ENCODE results near the gene SORBS2.

DNA sequence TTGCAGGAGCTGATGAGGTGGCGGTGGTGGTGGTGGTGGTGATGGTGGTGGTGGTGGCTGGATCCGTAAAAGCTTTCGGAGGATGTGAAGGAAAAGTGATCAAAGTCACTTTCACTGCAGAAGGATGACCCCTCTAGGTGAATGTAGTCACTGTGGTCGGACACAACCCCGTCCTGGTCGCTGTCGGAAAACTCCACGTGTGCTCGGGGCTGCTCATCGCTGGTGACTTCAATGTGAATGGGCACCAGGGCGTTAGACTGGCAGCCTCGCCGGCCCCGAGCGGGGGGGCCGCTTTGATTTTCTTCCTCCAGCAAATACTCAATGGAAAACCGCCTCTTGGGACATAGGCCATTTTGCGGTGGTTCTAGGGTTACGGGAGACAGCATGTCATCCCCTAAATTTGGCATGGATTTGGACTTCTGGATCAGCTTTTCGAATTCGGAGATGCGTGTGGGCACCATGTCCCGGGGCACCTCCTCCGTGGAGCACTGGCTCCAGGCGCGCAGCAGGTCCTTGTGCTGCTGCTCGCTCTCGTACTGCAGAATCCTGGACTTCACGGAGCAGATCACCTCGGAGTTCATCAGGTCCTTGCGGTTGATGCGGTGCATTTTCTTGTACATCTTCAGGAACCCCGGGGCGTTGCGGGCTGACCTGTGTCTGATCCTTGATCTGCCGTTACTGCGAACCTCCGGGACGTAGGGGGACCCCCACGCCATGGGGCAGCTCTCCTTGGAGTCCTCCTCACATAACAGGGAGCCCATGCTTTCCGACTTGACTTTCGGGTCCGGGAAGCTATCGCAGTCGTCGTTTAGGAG is 188.3 kb downstream of the SORBS2 start:
- TF ChIP-seq CTCF (IDR thresholded peaks at IDR 0.05; ENCODE audit: extremely low read depth in 1 of 2, insufficient read depth in 1 of 2, low read depth in 1 of 2, low read length in 2 of 2) (no peak), POLR2A (IDR thresholded peaks at IDR 0.05; ENCODE audit: low read depth, low read length) (no peak), GATA2 (IDR thresholded peaks at IDR 0.05; ENCODE audit: insufficient read depth, insufficient read length, low read depth, low read length) (no peak), POLR2AphosphoS5 (IDR thresholded peaks at IDR 0.05; ENCODE audit: insufficient read depth, low read depth, low read length) (no peak), FOS (IDR thresholded peaks at IDR 0.05; ENCODE audit: borderline replicate concordance, insufficient read depth, low read length) (no peak)

All from endothelial cell of umbilical vein (primary cell).